CD4-positive, alpha-beta T cell treated with Interleukin-6 for 4 hours (primary cell): Measurements from ENCODE around the gene CHIT1.

Source experiments
- DNase-seq: peaks from one replicate; pipeline ENCODE4 v3.0.0-alpha.2; 2020; ENCODE audit warnings: mixed read lengths

Gene CHIT1

GRCh38 chr1:203187689-203188264 is 41.7 kb downstream of the CHIT1 start:
- no peak for DNase-seq

- DNase-seq = no peak
These were observed 42.2 kb downstream of the CHIT1 start for GRCh38 chr1:203187304-203187685.

GRCh38 chr1:203186446-203187303 is 42.8 kb downstream of the CHIT1 start, which contains the start of gene CHI3L1:
Gene CHI3L1, minus strand, starts transcription at chr1:203186704. Its CDS starts 81 bp downstream, at chr1:203186623.
- no peak for DNase-seq

- DNase-seq = no peak
These were observed 43.4 kb downstream of the CHIT1 start for GRCh38 chr1:203186091-203186445.

GRCh38 chr1:203185585-203185984 is 43.9 kb downstream of the CHIT1 start:
- no peak for DNase-seq

- DNase-seq = no peak
These were observed 44.4 kb downstream of the CHIT1 start for GRCh38 chr1:203185061-203185461.

GRCh38 chr1:203184467-203184866 is 45.0 kb downstream of the CHIT1 start:
- DNase-seq = no peak

GRCh38 chr1:203183828-203184227 is 45.6 kb downstream of the CHIT1 start:
- no peak for DNase-seq

GRCh38 chr1:203182387-203182953 is 47.0 kb downstream of the CHIT1 start:
- no peak for DNase-seq

- DNase-seq = no peak
These were observed 47.7 kb downstream of the CHIT1 start for GRCh38 chr1:203181586-203182386.

- no peak for DNase-seq
These were observed 48.7 kb downstream of the CHIT1 start for GRCh38 chr1:203180611-203181330.

- no peak for DNase-seq
These were observed 49.8 kb downstream of the CHIT1 start for GRCh38 chr1:203179667-203180005.

GRCh38 chr1:203178821-203179666 is 50.4 kb downstream of the CHIT1 start:
- no peak for DNase-seq

- DNase-seq = no peak
These were observed 51.4 kb downstream of the CHIT1 start for GRCh38 chr1:203178083-203178482.

- no peak for DNase-seq
These were observed 51.9 kb downstream of the CHIT1 start for GRCh38 chr1:203177470-203178039.

- no peak for DNase-seq
These were observed 52.5 kb downstream of the CHIT1 start for GRCh38 chr1:203177036-203177405.

GRCh38 chr1:203176273-203177035 is 53.0 kb downstream of the CHIT1 start:
- no peak for DNase-seq

GRCh38 chr1:203175827-203176241 is 53.6 kb downstream of the CHIT1 start:
- DNase-seq = no peak

GRCh38 chr1:203175237-203175826 is 54.1 kb downstream of the CHIT1 start, which contains the start of gene MYBPH:
Gene MYBPH, minus strand, starts transcription at chr1:203175826. Its CDS starts 71 bp downstream, at chr1:203175755.
- DNase-seq = no peak
